MM.1S (cell line): ENCODE measurements around the gene PDPN.

Source experiments
- DNase-seq: peaks from one replicate; pipeline ENCODE4 v3.0.0-alpha.2; 2015
- H2AFZ ChIP-seq: fragments of 300-600 bp; sonication (generic); 2 replicates; pipeline ENCODE4 v1.6.0; 2016; ENCODE audit warnings: antibody characterized with exemption, low read length
- H3F3A ChIP-seq: fragments of 300-600 bp; sonication (generic); 2 replicates; pipeline ENCODE4 v1.6.1; 2016; ENCODE audit warnings: mild to moderate bottlenecking, antibody characterized with exemption, low read length, moderate library complexity, mixed read lengths; ENCODE audit not compliant: insufficient read depth
- H3K27ac ChIP-seq: fragments of 300-600 bp; sonication (generic); 2 replicates; pipeline ENCODE4 v1.5.1; 2016; ENCODE audit warnings: mild to moderate bottlenecking, low read length
- H3K27me3 ChIP-seq: fragments of 300-600 bp; sonication (generic); replicated peaks from 2 replicates; pipeline ENCODE4 v1.6.0; 2016; ENCODE audit warnings: low read length; ENCODE audit not compliant: insufficient read depth
- H3K36me3 ChIP-seq: fragments of 300-600 bp; sonication (generic); replicated peaks from 2 replicates; pipeline ENCODE4 v1.6.1; 2016; ENCODE audit warnings: mild to moderate bottlenecking, low read length, mixed read lengths; ENCODE audit not compliant: insufficient read depth
- H3K4me1 ChIP-seq: fragments of 300-600 bp; sonication (generic); 2 replicates; pipeline ENCODE4 v1.6.1; 2016; ENCODE audit warnings: low read length, mixed read lengths
- H3K4me2 ChIP-seq: fragments of 300-600 bp; sonication (generic); 2 replicates; pipeline ENCODE4 v1.6.0; 2016; ENCODE audit warnings: low read depth, low read length
- H3K4me3 ChIP-seq: fragments of 300-600 bp; sonication (generic); 2 replicates; pipeline ENCODE4 v1.5.1; 2016; ENCODE audit warnings: low read length, mixed read lengths
- H3K79me2 ChIP-seq: fragments of 300-600 bp; sonication (generic); 2 replicates; pipeline ENCODE4 v1.6.1; 2016; ENCODE audit warnings: mixed run types, low read length, mixed read lengths
- H3K9ac ChIP-seq: fragments of 300-600 bp; sonication (generic); 2 replicates; pipeline ENCODE4 v1.6.1; 2016; ENCODE audit warnings: low read length, mixed read lengths
- H3K9me2 ChIP-seq: fragments of 300-600 bp; sonication (generic); replicated peaks from 2 replicates; pipeline ENCODE4 v1.6.1; 2016; ENCODE audit warnings: mild to moderate bottlenecking, low read length, mixed read lengths; ENCODE audit not compliant: insufficient read depth
- H3K9me3 ChIP-seq: fragments of 300-600 bp; sonication (generic); replicated peaks from 2 replicates; pipeline ENCODE4 v1.6.1; 2016; ENCODE audit warnings: mild to moderate bottlenecking, low read length, mixed read lengths; ENCODE audit not compliant: insufficient read depth
- H4K20me1 ChIP-seq: fragments of 300-600 bp; sonication (generic); 2 replicates; pipeline ENCODE4 v1.6.1; 2016; ENCODE audit warnings: mild to moderate bottlenecking, low read length, moderate library complexity, mixed read lengths; ENCODE audit not compliant: insufficient read depth
- EZH2 ChIP-seq: fragments of 300-600 bp; sonication (generic); optimal IDR thresholded peaks from 2 replicates; pipeline ENCODE3; 2017; ENCODE audit warnings: low read depth, mild to moderate bottlenecking, antibody characterized with exemption, low read length, mixed read lengths
- EZH2phosphoT487 ChIP-seq: fragments of 300-600 bp; sonication (generic); IDR thresholded peaks from 2 replicates; pipeline ENCODE4 v1.6.1; 2018; ENCODE audit warnings: antibody characterized with exemption, low read length
- TF ChIP-seq, protein P1 (sequence below): fragments of 300-600 bp; sonication (generic); IDR thresholded peaks from 2 replicates; pipeline ENCODE4 v1.5.1; 2016; ENCODE audit warnings: antibody characterized with exemption, low read length, mixed read lengths

Gene PDPN

DNA sequence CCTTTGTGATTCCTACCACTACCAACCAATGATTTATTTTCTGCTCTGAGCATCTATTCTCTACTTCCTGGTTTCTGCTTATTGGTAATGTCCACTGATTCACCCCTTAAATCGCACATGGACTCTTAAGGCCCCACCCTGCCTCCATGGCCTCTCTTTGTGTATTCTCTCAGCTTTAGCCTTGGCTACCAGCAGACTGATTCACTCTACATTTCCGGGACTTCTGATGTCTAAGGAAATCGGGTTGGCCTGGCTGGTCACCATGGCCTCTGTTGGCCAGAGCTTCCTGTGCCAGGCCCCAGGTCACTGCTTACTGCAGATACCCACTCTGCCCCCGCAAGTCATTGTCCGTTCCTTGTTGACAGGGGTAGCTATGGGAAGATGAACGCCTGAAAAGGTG lies 40.9 kb downstream of the PDPN start:
- DNase-seq, result no peak
- no peaks in the 10 kb centered on the region for H3F3A ChIP-seq
- no peak overlapping the region for H3K4me2 ChIP-seq
- no peak for TF ChIP-seq EZH2phosphoT487
- no peak for TF ChIP-seq EZH2
- TF ChIP-seq, protein P1, sequence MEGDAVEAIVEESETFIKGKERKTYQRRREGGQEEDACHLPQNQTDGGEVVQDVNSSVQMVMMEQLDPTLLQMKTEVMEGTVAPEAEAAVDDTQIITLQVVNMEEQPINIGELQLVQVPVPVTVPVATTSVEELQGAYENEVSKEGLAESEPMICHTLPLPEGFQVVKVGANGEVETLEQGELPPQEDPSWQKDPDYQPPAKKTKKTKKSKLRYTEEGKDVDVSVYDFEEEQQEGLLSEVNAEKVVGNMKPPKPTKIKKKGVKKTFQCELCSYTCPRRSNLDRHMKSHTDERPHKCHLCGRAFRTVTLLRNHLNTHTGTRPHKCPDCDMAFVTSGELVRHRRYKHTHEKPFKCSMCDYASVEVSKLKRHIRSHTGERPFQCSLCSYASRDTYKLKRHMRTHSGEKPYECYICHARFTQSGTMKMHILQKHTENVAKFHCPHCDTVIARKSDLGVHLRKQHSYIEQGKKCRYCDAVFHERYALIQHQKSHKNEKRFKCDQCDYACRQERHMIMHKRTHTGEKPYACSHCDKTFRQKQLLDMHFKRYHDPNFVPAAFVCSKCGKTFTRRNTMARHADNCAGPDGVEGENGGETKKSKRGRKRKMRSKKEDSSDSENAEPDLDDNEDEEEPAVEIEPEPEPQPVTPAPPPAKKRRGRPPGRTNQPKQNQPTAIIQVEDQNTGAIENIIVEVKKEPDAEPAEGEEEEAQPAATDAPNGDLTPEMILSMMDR, result no peak
- H3K79me2 ChIP-seq, result no peaks in the 10 kb centered on the region
- H2AFZ ChIP-seq, result no peak overlapping the region
- no peaks in the 10 kb centered on the region for H3K36me3 ChIP-seq
- no peak overlapping the region for H3K27ac ChIP-seq
- H3K9ac ChIP-seq, result no peak overlapping the region
- no peaks in the 10 kb centered on the region for H4K20me1 ChIP-seq
- H3K4me3 ChIP-seq, result no peak overlapping the region
- H3K27me3 ChIP-seq, result no peaks in the 10 kb centered on the region
- no peaks in the 10 kb centered on the region for H3K9me2 ChIP-seq
- H3K9me3 ChIP-seq, result no peaks in the 10 kb centered on the region
- no peaks in the 10 kb centered on the region for H3K4me1 ChIP-seq

DNA sequence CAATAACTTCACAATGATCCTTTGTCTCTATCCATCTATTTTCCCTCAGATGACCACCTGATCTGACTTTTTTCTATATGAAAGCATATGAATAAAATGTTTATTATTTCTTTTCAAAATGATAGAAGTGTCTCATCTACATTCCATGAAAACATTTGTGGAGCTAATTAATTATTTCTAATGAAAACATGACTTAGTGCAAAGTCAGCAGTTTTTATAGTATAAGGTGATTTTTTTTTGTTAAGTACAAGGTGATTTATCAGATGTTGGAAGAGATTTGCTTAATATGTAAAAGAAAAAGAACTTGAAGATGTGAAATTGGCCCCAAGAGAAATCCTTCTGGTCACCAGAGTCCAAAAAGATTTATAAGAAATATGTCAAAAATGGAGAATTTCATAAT lies 43.5 kb downstream of the PDPN start:
- Histone ChIP-seq H3K27ac (no peak overlapping the region), H3K9me3 (no peaks in the 10 kb centered on the region), H3K9me2 (no peaks in the 10 kb centered on the region), H3K9ac (no peak overlapping the region), H3K4me2 (no peak overlapping the region), H3K36me3 (no peaks in the 10 kb centered on the region), H3K79me2 (no peaks in the 10 kb centered on the region), H3F3A (no peaks in the 10 kb centered on the region), H2AFZ (no peak overlapping the region), H3K4me3 (no peak overlapping the region), H4K20me1 (no peaks in the 10 kb centered on the region), H3K27me3 (no peaks in the 10 kb centered on the region), H3K4me1 (no peaks in the 10 kb centered on the region)
- TF ChIP-seq, protein P1, result no peak
- TF ChIP-seq EZH2phosphoT487 (no peak), EZH2 (no peak)
- DNase-seq, result no peak

DNA sequence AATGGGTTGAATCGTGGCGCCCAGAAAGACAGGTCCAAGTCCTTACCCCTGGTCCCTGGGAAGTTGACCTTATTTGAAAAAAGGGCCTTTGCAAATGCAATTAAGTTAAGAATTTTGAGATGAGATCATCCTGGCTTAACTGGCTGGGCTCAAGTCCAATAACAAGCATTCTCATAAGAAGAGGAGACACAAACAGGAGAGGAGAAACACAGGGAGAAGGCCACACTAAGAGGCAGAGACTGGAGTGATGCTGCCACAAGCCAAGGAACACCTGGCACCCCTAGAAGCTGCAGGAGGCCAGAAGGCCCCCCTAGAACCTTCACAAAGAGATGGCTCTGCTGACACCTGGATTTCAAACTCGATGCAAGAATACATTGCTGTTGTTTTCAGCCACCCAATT lies 44.6 kb downstream of the PDPN start:
- Histone ChIP-seq H3K36me3 (no peaks in the 10 kb centered on the region), H4K20me1 (no peaks in the 10 kb centered on the region), H3K27me3 (no peaks in the 10 kb centered on the region), H3K4me2 (no peak overlapping the region), H2AFZ (no peak overlapping the region), H3K9me2 (no peaks in the 10 kb centered on the region), H3K27ac (no peak overlapping the region), H3K9me3 (no peaks in the 10 kb centered on the region), H3K4me3 (no peak overlapping the region), H3K9ac (no peak overlapping the region), H3F3A (no peaks in the 10 kb centered on the region), H3K4me1 (no peaks in the 10 kb centered on the region), H3K79me2 (no peaks in the 10 kb centered on the region)
- no peak for TF ChIP-seq EZH2
- no peak for TF ChIP-seq EZH2phosphoT487
- TF ChIP-seq, protein P1, result no peak
- DNase-seq, result no peak
